Subcutaneous adipose tissue (tissue), 4 donors: ENCODE measurements around the gene ATP8B1. TPM values are rescaled to one million over a fixed set of nuclear protein-coding genes. Genes with fewer than 3 reads are reported as not detected.

Experiments
- CTCF ChIP-seq: fragments of 450-650 bp; IDR thresholded peaks from one replicate; pipeline ENCODE4 v1.5.1; 2016; ENCODE audit warnings: low read depth, mild to moderate bottlenecking, control low read depth, antibody characterized with exemption, moderate library complexity
- total RNA-seq, 4 donors: library from RNA; depleted of rRNA; stranded (reverse); fragments of >200 nt; gene quantifications; one replicate each; pipeline ENCODE4 v1.1.0, GENCODE V29; 2016

Gene ATP8B1
- total RNA-seq, 4 donors from 2014 or later, result 7.5 to 14.3 (median 9.2) TPM

DNA sequence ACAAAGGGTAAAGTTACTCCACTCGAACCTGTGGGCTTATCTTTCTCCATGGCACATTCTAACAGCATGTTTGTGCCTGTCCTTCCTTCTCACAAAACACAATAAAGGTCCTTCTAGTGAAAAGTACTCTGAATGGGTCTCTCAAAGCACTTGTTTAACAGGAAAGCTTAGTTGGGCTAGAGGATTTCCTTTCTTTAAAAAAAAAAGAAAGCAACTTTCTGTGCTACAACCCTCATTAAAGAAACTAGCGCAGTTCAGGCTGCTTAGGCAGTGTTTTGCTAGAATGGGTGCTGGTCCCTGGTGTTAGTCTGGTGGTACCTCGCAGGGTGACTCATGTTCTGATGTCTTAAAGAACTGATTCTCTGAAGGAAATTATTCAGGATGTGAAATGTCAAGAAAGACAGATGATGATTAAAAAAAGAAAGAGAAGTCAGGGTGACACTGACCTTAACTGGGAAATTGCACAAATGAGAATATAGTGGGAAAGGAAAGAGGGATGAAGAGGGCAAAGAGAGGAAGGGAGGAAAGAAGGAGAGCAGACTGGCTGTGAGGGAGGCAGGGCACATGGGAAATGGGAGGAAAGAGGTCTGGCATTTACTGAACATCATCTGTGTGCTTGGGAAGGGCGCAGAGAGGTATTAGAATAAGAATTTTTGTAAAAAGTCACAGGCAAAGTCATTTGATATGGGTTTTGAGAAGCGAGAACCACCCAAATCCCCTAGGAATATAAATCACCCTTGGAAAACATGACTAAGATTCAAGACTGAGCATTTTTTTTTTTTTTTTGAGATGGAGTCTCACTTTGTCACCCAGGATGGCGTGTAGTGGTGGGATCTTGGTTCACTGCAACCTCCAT lies 74.9 kb downstream of the ATP8B1 start:
- TF ChIP-seq CTCF, result no peak

GRCh38 chr18:57716549-57716948 lies 86.6 kb downstream of the ATP8B1 start:
- no peak for TF ChIP-seq CTCF

GRCh38 chr18:57715671-57716070 lies 87.4 kb downstream of the ATP8B1 start:
- TF ChIP-seq CTCF, result no peak

DNA sequence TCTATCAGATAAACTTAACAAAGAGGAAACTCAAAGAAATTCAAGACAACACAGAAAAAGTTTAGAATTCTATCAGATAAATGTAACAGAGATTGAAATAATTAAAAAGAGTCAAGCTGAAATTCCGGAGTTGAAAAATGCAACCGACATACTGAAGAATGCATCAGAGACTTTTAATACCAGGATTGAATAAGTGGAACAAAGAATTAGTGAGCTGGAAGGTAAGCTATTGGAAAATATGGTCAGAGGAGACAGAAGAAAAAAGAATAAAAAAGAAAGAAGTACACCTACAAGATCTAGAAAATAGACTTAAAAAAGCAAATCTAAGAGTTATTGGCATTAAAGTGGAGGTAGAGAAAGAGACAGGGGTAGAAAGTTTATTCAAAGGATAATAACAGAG lies 88.0 kb downstream of the ATP8B1 start:
- TF ChIP-seq CTCF, result no peak

GRCh38 chr18:57710226-57710625 lies 92.9 kb downstream of the ATP8B1 start:
- TF ChIP-seq CTCF, result no peak

GRCh38 chr18:57709335-57709734 lies 93.8 kb downstream of the ATP8B1 start:
- no peak for TF ChIP-seq CTCF

GRCh38 chr18:57708288-57708687 lies 94.8 kb downstream of the ATP8B1 start:
- no peak for TF ChIP-seq CTCF
